Activated CD4-positive, alpha-beta T cell treated with anti-CD3 and anti-CD28 coated beads, Interleukin-2, amount 50 U/mL, for 48 hours (primary cell): ENCODE measurements around the gene TRIML1.

ENCODE experiments used
- DNase-seq, 2 experiments: peaks; one replicate each; pipeline ENCODE4 v3.0.0-alpha.2; 2020

The TRIML1 gene, protein sequence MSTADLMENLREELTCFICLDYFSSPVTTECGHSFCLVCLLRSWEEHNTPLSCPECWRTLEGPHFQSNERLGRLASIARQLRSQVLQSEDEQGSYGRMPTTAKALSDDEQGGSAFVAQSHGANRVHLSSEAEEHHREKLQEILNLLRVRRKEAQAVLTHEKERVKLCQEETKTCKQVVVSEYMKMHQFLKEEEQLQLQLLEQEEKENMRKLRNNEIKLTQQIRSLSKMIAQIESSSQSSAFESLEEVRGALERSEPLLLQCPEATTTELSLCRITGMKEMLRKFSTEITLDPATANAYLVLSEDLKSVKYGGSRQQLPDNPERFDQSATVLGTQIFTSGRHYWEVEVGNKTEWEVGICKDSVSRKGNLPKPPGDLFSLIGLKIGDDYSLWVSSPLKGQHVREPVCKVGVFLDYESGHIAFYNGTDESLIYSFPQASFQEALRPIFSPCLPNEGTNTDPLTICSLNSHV

DNA sequence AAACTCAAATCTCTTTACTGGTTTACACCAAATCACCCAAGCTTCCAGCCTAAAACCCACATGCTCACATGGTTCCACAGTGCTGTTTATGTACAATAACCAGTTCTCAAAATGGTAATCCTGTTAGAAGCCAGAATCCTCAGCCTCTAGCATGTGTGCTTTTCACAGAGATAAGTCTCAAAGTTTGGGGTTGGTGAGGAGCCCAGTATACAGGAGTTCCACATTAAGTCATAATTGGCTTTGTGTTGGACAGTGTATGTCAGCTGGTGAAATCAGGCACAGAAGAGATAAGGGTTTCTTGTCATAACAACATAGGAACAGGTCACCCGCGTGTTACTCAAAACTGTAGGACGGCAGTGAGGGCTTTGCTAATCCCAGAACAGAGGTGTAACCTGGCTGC lies at the start of gene TRIML1:
Gene TRIML1, plus strand, starts transcription at position 301 of the 400 bp plus-strand sequence. CDS start 118 bp downstream, outside the sequence.
- DNase-seq = no peak

DNA sequence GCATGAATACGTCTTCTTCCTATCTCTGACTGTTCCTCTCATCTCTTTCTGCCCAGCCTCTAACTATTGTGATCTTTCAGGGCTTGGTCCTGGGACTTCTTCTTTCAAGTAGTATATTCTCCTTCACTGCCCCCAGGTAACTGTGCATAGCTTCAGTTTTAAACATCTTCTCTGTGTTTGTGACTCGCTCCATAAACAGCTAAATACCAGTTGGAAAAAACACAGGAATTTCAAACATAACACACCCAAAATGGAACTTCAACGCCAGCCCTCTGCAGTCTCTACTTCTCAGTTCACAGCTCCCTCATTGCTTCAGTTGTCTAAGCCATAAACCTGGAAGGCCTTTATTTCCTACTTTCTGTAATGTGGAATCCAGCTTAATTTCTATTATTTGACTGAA lies 46.4 kb upstream of the TRIML1 start:
- no peak for DNase-seq

- DNase-seq = no peak
These were observed 32.8 kb upstream of the TRIML1 start for GRCh38 chr4:188106454-188106853.

- DNase-seq = no peak
These were observed 31.1 kb upstream of the TRIML1 start for GRCh38 chr4:188107931-188108843.

GRCh38 chr4:188109157-188109755 lies 30.0 kb upstream of the TRIML1 start, which contains the start of gene TRIML2:
TRIML2 (minus strand) TSS chr4:188109603; CDS start chr4:188105368, 4,235 bp downstream.
- no peak for DNase-seq

DNA sequence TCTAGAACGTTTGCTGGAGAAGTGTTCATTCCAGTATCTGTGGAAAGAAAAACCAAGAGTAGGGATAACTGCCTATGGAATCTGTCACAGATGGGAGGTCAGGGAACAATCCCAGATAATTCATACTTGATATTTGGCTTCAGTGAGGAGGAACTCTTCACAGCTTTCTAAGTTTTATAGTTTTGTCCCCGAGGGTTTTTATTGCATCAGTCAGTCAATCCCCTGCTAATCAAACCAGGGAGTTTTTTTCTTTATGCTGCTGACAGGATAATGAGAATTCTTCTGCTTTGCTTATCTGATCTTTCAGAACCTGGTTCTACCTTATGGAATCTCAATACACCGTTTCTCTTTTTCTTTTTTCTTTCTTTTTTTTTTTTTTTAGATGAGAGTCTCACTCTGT lies 29.2 kb upstream of the TRIML1 start:
- DNase-seq = no peak

DNA sequence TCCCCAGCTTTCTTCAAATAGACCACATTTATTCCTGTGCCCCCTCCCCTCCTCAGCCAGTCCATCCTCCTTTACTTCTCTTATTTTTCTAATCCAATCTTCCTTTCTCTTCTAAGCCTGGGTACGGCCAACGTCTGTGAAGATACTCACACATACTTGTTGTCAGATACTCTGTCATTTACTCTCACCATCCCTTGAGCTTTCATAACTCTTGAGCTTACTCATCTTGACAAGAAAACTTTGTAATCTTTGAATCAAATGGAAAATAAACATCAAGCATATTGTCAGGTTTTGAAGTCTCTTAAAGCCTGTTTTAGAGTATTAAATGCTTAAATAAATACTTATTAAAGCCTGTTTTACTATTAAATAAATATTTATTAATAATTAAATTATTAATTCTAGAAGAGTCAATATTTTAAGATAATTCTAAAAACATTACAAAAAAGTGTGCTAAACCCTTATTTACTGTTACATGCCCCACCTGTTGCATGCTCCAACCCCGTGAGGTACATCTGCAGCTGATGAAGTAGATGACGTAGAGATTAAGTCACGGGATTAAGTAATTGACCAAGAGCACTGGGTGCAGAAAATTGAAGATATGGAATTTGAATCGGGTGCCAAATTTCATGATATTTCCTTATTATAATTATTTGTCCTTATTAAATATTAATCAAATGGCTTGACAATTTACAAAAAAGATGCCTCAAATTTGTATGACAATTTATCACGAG lies 28.3 kb upstream of the TRIML1 start:
- DNase-seq = no peak

GRCh38 chr4:188111955-188112354 lies 27.3 kb upstream of the TRIML1 start:
- DNase-seq = no peak

DNA sequence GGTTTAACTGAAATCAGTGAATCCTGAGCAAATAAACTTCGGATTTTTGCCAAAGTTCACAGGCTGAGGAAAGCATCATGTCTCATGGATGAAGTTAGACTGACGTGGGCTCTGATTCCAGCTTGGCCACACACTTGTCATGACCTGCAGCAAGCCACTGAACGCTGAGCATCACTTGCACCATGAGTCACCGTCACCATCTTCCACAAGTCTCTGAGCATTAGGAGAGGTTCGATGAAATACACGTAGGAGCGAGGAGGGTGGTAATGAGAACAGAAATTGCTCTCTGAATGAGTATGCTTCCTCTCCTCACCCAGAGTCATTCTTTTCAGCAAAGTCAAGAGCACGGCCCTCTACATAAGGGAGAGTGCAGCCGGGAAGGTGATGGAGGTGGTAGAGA lies 26.1 kb upstream of the TRIML1 start:
- DNase-seq = no peak

GRCh38 chr4:188117631-188118324 lies 21.5 kb upstream of the TRIML1 start:
- DNase-seq = no peak

- no peak for DNase-seq
These were observed 17.7 kb upstream of the TRIML1 start for GRCh38 chr4:188121530-188121929.

- no peak for DNase-seq
These were observed 11.9 kb upstream of the TRIML1 start for GRCh38 chr4:188127214-188127874.

DNA sequence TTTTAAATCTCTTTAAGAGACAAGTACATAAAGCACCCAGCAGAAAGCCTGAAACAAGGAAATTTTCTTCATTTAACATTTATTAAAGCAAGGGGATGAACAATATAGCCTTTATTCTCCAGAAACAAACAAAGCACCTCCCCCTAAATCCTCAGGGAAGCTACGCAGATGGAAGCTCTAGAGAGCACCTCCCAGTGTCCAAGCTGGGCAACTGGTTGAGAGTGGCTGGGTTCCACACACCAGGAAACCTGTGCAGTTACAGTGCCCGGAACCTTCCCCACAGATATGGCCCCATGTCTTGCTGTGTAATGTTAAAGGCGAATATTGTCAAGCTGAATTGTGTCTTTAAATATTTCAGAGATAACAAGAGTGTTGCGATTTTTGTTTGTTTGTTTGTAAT lies 8.9 kb upstream of the TRIML1 start:
- DNase-seq = no peak

GRCh38 chr4:188132232-188132631 lies 7.0 kb upstream of the TRIML1 start:
- DNase-seq = no peak

DNA sequence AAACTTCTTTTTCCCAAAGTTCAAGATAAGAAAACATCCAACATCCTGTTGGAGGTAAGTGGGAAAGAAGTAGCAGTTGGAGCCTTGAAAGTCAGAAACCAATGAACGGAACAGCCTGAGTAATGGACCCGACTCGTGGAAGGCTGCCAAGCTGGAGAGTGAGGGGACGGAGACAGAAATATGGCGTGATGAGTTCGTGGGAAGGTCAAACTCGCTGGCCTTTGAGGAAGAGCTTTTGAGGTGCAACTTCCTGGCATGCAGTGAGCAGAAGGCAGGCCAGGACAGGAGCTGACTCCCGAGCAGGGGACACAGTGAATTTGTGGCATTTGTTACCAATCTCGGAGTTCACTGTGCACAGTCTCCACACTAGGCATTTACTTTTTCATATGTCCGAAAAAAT lies 1.0 kb upstream of the TRIML1 start:
- no peak for DNase-seq

DNA sequence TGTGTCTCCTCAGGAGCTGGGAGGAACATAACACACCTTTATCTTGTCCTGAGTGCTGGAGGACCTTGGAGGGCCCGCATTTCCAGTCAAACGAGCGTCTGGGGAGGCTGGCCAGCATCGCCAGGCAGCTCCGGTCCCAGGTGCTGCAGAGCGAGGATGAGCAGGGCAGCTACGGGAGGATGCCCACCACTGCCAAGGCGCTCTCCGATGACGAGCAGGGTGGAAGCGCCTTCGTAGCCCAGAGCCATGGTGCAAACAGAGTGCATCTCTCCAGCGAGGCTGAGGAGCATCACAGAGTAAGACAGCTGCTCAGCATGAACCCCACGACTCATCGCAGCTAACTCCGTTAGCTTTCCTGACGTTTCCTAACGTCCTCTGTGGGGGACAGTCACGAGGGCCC lies 430 bp downstream of the TRIML1 start:
- DNase-seq = no peak

DNA sequence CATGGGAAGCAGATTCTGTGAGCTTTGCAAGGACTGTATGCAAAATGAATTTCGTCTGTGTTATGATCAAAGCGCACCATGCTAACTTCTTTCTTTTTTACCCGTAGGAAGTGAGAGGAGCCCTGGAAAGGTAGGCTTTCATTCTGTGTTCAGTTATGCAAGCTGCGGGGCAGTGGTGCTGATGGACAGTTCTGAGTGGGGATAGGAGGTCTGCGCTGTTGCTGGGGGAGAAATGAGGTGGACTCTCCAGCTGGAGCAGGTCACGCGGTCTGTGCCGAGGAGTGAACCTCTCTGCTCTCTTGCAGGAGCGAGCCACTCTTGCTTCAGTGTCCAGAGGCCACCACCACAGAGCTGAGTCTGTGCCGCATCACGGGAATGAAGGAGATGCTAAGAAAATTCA lies 4.5 kb downstream of the TRIML1 start:
- DNase-seq = no peak

DNA sequence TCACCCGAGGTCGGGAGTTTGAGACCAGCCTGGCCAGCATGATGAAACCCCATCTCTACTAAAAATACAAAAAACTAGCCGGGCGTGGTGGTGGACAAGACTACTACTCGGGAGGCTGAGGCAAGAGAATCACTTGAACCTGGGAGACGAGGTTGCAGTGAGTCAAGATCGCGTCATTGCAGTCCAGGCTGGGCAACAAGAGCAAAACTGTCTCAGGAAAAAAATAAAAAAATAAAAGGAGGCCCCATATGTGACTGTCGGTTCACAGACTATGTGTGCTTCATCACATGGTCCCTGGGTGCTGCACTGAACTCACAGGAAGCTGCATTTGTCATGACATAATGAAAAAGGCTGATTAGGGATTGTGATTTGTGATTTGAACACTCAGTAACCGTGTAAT lies 6.4 kb downstream of the TRIML1 start:
- DNase-seq = no peak

DNA sequence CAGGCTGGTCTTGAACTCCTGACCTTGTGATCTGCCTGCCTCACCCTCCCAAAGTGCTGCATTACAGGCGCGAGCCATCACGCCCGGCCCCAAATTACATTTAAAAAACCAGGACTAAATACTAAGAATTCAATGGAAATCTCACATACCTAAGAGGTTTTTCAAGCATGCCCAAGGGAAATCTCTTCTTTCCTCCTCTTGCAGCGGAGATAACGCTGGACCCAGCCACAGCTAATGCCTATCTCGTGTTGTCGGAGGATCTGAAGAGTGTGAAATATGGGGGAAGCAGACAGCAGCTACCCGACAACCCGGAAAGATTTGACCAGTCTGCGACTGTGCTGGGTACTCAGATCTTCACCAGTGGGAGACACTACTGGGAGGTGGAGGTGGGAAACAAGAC lies 7.4 kb downstream of the TRIML1 start:
- no peak for DNase-seq

- DNase-seq = no peak
These were observed 7.9 kb downstream of the TRIML1 start for GRCh38 chr4:188147176-188147575.

- no peak for DNase-seq
These were observed 8.5 kb downstream of the TRIML1 start for GRCh38 chr4:188147776-188148175.
